NCI-H510A (cell line): ENCODE data around the gene MARCHF3.
A peak's percentile ranks its signal among the peaks of the same experiment; 100 is the strongest.
"Not testable (repeated sequence)": the region's sequence is repeated elsewhere in the genome, so short reads cannot be mapped to it uniquely, and the experiment has no call there.

Experiments
- DNase-seq: peaks from one replicate; lab custom pipeline; 2025; lab: John Stamatoyannopoulos, UW

The MARCHF3 gene

DNA sequence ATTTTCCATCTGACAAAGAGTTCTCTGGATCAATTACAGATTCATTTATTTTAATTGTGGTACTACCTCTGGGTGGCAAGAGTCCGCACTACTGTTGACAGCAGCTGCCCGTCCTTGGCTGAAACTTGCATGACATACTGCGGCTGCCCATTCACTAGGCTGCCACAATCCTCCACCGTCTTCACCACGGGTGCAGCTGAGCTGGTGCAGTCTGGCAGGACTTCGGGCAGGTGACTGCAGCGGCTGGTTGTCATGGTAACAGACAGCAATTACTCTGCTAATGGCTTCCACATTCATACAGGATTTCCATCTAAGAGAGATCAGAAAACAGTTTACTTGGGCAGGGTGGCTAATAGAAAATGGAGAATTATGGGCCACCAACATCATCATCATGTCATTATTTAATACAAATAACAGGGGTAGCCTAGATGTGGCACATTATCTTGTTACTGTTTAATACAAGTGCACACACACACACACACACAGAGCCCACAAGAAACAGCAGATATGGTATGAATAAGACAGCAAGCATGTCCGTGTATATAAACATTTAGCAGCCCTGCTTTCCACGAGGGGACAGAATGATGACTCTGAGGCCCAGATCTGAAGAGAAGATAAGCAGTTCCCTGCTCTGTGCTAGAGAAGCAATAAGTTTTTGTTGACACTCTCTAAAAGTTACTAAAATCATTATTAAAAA lies 112.3 kb downstream of the MARCHF3 start:
- DNase-seq: peak; percentile 15

DNA sequence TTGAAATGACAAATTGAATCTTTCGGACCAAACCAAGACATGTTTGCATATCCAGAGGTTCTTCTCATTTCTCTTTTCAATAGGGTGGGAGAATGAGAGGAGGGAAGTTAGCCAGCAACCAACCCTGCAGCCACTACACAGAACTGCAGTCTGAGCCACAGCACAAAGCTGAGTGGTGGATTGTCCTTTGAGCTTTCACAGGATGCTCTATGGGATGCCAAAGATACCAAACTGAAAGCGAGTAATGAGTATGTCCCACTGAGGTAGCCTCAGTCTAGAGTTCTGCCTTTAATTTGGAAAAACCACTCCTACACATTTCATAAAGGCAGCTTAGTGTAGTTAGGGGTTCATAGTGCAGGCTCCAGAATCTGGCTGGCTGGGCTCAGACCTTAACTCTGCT lies 114.9 kb downstream of the MARCHF3 start:
- no peak for DNase-seq

- no peak for DNase-seq
Observed at GRCh38 chr5:126914801-126915436, 115.4 kb downstream of the MARCHF3 start.

GRCh38 chr5:126912616-126913200 lies 117.7 kb downstream of the MARCHF3 start:
- no peak for DNase-seq

GRCh38 chr5:126911986-126912385 lies 118.4 kb downstream of the MARCHF3 start:
- no peak for DNase-seq

DNA sequence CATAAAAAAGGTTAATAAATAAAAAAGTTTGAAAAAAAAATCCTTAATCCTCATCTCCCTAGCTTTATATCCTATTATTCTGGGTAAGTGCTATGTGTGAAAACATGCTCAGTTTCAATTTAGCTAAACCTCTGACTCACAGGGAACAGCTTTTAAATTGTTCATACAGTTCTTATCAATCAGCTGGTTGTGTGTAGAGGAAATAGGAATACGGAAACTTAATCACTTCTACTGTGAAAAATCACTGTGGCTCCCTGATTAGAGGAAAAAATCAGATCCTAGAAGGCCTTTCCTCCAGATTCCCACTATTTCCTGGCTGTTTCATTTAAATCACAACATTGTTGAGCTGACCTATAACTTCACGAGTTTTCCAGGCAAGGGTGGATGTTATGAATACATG lies 120.5 kb downstream of the MARCHF3 start:
- DNase-seq: no peak

- DNase-seq: not testable (repeated sequence)
Observed at GRCh38 chr5:126904407-126904806, 126.0 kb downstream of the MARCHF3 start.

DNA sequence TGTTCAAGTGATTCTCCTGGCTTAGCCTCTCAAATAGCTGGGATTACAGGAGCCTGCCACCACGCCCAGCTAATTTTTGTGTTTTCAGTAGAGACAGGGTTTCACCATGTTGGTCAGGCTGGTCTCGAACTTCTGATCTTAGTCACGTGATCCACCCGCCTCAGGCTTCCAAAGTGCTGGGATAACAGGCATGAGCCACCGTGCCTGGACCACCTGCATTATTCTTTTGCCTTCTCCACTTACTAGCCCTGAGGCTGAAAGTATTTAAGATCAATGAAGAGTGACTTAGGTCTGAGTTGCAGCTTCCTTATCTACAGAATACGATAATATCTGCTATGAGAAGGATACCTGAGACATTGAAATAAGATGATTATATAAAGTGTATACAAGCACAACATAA lies 129.6 kb downstream of the MARCHF3 start:
- DNase-seq: no peak

GRCh38 chr5:126899476-126899875 lies 130.9 kb downstream of the MARCHF3 start:
- DNase-seq: no peak

DNA sequence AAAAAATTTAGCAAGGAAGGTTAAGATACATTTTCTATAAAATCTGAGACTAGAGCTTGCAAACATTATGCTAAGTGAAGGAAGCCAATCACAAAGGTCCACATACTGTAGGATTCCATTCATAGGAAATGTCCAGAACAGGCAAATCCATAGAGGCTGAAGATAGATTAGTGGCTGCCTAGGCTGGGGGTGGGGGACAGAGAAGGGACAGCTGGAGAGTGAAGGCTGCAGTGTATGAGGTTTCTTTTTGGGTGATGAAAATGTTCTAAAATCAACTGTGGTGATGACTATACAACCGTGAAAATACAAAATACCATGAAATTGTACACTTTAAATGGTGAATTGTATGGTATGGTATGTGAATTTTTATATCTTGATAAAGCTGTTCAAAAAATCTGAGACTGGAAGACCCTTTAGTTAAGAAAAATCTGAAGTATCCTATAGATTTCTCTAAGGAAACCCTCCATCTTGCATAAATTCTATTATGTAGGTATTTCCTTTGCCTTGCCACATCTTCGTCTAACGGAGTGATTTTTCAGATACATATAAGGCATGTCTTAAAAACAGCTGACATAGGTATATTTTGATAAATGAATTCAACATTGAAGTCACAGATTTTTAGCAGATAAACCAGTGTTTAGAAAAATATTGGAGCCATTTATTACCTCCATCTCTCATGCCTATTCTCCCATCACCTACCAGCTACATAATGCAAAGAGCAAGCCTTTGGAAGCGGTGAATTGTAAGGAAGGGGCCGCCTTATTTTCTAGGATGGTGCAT lies 132.3 kb downstream of the MARCHF3 start:
- DNase-seq: no peak

GRCh38 chr5:126896170-126896702 lies 134.1 kb downstream of the MARCHF3 start:
- DNase-seq: no peak

GRCh38 chr5:126895712-126896111 lies 134.6 kb downstream of the MARCHF3 start:
- not testable (repeated sequence) for DNase-seq

DNA sequence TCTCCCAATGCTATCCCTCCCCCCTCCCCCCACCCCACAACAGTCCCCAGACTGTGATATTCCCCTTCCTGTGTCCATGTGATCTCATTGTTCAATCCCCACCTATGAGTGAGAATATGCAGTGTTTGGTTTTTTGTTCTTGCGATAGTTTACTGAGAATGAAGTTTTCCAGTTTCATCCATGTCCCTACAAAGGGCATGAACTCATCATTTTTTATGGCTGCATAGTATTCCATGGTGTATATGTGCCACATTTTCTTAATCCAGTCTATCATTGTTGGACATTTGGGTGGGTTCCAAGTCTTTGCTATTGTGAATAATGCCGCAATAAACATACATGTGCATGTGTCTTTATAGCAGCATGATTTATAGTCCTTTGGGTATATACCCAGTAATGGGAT lies 139.9 kb downstream of the MARCHF3 start:
- not testable (repeated sequence) for DNase-seq

- DNase-seq: no peak
Observed at GRCh38 chr5:126888175-126888574, 142.2 kb downstream of the MARCHF3 start.

- no peak for DNase-seq
Observed at GRCh38 chr5:126884269-126884819, 146.0 kb downstream of the MARCHF3 start.

- DNase-seq: no peak
Observed at GRCh38 chr5:126883564-126884245, 146.7 kb downstream of the MARCHF3 start.

- DNase-seq: no peak
Observed at GRCh38 chr5:126881821-126882600, 148.3 kb downstream of the MARCHF3 start.

DNA sequence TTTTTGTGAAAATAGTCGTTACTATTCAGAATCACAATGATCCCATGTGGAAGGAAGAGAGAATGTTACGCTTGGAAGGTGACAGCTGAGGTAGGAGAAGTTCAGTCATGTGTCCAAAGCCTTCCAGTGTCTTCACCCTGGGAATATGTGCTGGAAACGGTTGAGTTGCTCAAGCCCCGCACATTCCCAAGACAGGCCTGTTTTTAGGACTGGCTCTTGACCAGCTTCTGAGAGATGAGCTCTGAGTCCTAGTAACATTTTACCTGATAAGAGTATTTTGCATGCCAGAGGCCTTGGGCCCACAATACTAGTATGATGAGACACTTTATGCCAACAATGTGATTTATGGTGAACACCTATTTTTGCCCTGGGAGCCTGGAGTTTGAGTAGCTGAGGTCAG lies 151.7 kb downstream of the MARCHF3 start:
- DNase-seq: no peak

DNA sequence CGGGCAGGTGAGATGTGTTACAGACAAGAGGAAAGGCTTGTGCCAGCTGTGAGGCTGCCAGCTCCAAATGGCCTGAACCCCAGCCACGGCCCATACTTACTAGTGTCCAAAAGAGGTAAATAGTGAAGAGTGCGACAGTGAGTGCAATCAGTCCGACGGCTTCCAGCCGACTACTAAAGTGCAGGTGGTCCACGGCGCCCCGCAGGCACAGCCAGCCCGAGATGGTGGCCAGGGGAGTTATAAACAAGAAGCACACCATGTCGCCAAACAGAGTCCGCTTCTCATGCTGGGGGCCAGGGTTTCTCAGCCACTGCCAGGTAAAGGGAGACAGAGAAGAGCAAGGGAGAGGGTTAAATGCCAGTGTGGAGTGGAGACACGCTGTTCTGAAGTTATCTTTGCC lies 152.3 kb downstream of the MARCHF3 start:
- DNase-seq: no peak

- no peak for DNase-seq
Observed at GRCh38 chr5:126877602-126878001, 152.8 kb downstream of the MARCHF3 start.
